HL-60 (cell line): Measurements from ENCODE around the gene OSBPL8.

Source experiments
- DNase-seq, 2 experiments: peaks; one replicate each; pipeline ENCODE4 v3.0.0-alpha.2; 2010 to 2020; ENCODE audit warnings: low read depth in 1 of 2, low spot score in 1 of 2
- H3K27ac ChIP-seq: fragments of 250-450 bp; sonication (Bioruptor Pico); replicated peaks from 2 replicates; pipeline ENCODE4 v1.5.1; 2020; ENCODE audit warnings: mild to moderate bottlenecking, moderate library complexity
- H3K27me3 ChIP-seq: fragments of 250-450 bp; sonication (Bioruptor Pico); 2 replicates; pipeline ENCODE4 v1.5.1; 2021; ENCODE audit warnings: mild to moderate bottlenecking, moderate library complexity; ENCODE audit not compliant: insufficient read depth, poor library complexity, severe bottlenecking
- H3K4me3 ChIP-seq: replicated peaks from 2 replicates; pipeline ENCODE4 v1.5.1; 2011; ENCODE audit warnings: mild to moderate bottlenecking, control low read depth, low read length; ENCODE audit not compliant: insufficient read depth
- CTCF ChIP-seq: IDR thresholded peaks from one replicate; pipeline ENCODE4 v1.5.1; 2011; ENCODE audit warnings: low read length, control low read depth, inconsistent platforms; ENCODE audit not compliant: insufficient read depth
- GABPA ChIP-seq: IDR thresholded peaks from 2 replicates; pipeline ENCODE4 v1.6.1; 2012; ENCODE audit warnings: low read depth
- POLR2AphosphoS5 ChIP-seq: IDR thresholded peaks from 2 replicates; pipeline ENCODE4 v1.6.1; 2012; ENCODE audit warnings: low read depth
- REST ChIP-seq: IDR thresholded peaks from 2 replicates; pipeline ENCODE4 v1.6.1; 2012; ENCODE audit warnings: low read depth; ENCODE audit not compliant: insufficient replicate concordance
- SPI1 ChIP-seq: IDR thresholded peaks from 2 replicates; pipeline ENCODE4 v1.6.1; 2012; ENCODE audit warnings: low read depth, mild to moderate bottlenecking, borderline replicate concordance

OSBPL8 gene

GRCh38 chr12:76470028-76470939 is 89.3 kb downstream of the OSBPL8 start:
- Histone ChIP-seq H3K4me3 (no peak overlapping the region), H3K27me3 (no peaks in the 10 kb centered on the region), H3K27ac (no peak overlapping the region)
- DNase-seq, result peak; percentile 14 to 45
- no peak for TF ChIP-seq CTCF
- no peak for TF ChIP-seq REST
- TF ChIP-seq SPI1, result no peak
- TF ChIP-seq GABPA, result no peak
- no peak for TF ChIP-seq POLR2AphosphoS5

GRCh38 chr12:76464631-76465166 is 94.9 kb downstream of the OSBPL8 start:
- TF ChIP-seq GABPA (no peak), CTCF (no peak), REST (no peak), POLR2AphosphoS5 (no peak), SPI1 (no peak)

GRCh38 chr12:76462668-76463224 is 96.8 kb downstream of the OSBPL8 start:
- TF ChIP-seq CTCF (no peak), POLR2AphosphoS5 (no peak), REST (no peak), GABPA (no peak)

More at GRCh38 chr12:76464631-76465166, 94.9 kb downstream of the OSBPL8 start:
- Histone ChIP-seq H3K27ac (no peak overlapping the region), H3K27me3 (no peaks in the 10 kb centered on the region), H3K4me3 (no peak overlapping the region)
- no peak for DNase-seq

More at GRCh38 chr12:76462668-76463224, 96.8 kb downstream of the OSBPL8 start:
- H3K27ac ChIP-seq, result no peak overlapping the region
- no peak for DNase-seq
- H3K4me3 ChIP-seq, result no peak overlapping the region
- H3K27me3 ChIP-seq, result no peaks in the 10 kb centered on the region
